K562 (cell line): ENCODE data around the gene SNX3.
"Not testable (repeated sequence)": the region's sequence is repeated elsewhere in the genome, so short reads cannot be mapped to it uniquely, and the experiment has no call there.

ENCODE experiments used
- ATF3 ChIP-seq, 2 experiments: fragments of 450-650 bp in 1 of 2; sonication (generic) in 1 of 2; formaldehyde crosslinking in 1 of 2; IDR thresholded peaks in 1 of 2; conservative IDR thresholded peaks in 1 of 2; 2 replicates each; pipeline versions ENCODE4 v1.6.1 to v1.8.1; 2016 to 2023; ENCODE audit warnings: mild to moderate bottlenecking in 2 of 2, moderate library complexity in 2 of 2, inconsistent platforms in 1 of 2, missing genetic modification reagents in 1 of 2
- C11orf30 ChIP-seq: fragments of 450-650 bp; IDR thresholded peaks from 2 replicates; pipeline ENCODE4 v1.6.1; 2016; ENCODE audit warnings: low read depth, mild to moderate bottlenecking
- CEBPB ChIP-seq: fragments of 450-650 bp; IDR thresholded peaks from 2 replicates; pipeline ENCODE4 v1.6.1; 2016; ENCODE audit warnings: missing genetic modification characterization, missing compliant biosample characterization
- CTCF ChIP-seq, 3 experiments: IDR thresholded peaks in 2 of 3; conservative IDR thresholded peaks in 1 of 3; 2 replicates each; pipeline ENCODE4 v1.5.1; 2011 to 2012; ENCODE audit warnings: low read length in 3 of 3, mild to moderate bottlenecking in 3 of 3, control low read depth in 2 of 3, improper control_type of control experiment in 1 of 3, inconsistent platforms in 1 of 3, low read depth in 1 of 3, mixed read lengths in 1 of 3, moderate library complexity in 1 of 3; ENCODE audit not compliant: insufficient read depth in 2 of 3
- HDAC8 ChIP-seq: fragments of 450-650 bp; IDR thresholded peaks from 2 replicates; pipeline ENCODE4 v1.6.1; 2016; ENCODE audit warnings: mild to moderate bottlenecking, missing genetic modification characterization, moderate library complexity, missing compliant biosample characterization
- POLR2A ChIP-seq: fragments of 450-650 bp; conservative IDR thresholded peaks from 2 replicates; pipeline ENCODE4 v1.6.1; 2016
- RERE ChIP-seq: sonication (generic); formaldehyde crosslinking; IDR thresholded peaks from 2 replicates; pipeline ENCODE4 v1.8.0; 2023; ENCODE audit warnings: missing genetic modification reagents, mild to moderate bottlenecking, borderline replicate concordance
- TCF15 ChIP-seq: fragments of 250-450 bp; sonication (Bioruptor Pico); IDR thresholded peaks from 2 replicates; pipeline ENCODE4 v1.8.0; 2022; ENCODE audit warnings: moderate library complexity, mild to moderate bottlenecking, inconsistent platforms
- ZNF12 ChIP-seq: sonication (generic); formaldehyde crosslinking; IDR thresholded peaks from 2 replicates; pipeline ENCODE4 v1.4.0; 2020; ENCODE audit warnings: mild to moderate bottlenecking, missing genetic modification reagents
- ZNF146 ChIP-seq: IDR thresholded peaks from one replicate; pipeline ENCODE4 v1.6.1; 2018; ENCODE audit warnings: missing compliant biosample characterization; ENCODE audit not compliant: unreplicated experiment
- ZNF23 ChIP-seq: fragments of 250-450 bp; sonication (Bioruptor Pico); IDR thresholded peaks from 2 replicates; pipeline ENCODE4 v1.4.0; 2020; ENCODE audit warnings: mild to moderate bottlenecking
- ZNF311 ChIP-seq: fragments of 250-450 bp; sonication (Bioruptor Pico); IDR thresholded peaks from 2 replicates; pipeline ENCODE4 v1.4.0; 2020; ENCODE audit warnings: mild to moderate bottlenecking, moderate library complexity

GRCh38 chr6:108245095-108245494 lies 15.7 kb downstream of the SNX3 start:
- not testable (repeated sequence) for TF ChIP-seq ZNF23 (CRISPR knock-in tag); TCF15 (CRISPR knock-in tag); ZNF12 (CRISPR knock-in tag); HDAC8 (tag); POLR2A; CEBPB (tag); CTCF (IDR thresholded peaks at IDR 0.05 in 2 of 3, conservative IDR thresholded peaks at IDR 0.05 in 1 of 3; ENCODE audit: insufficient read depth in 2 of 3, low read depth in 1 of 3, low read length in 3 of 3); RERE (CRISPR knock-in tag); ZNF311 (CRISPR knock-in tag); C11orf30; ATF3 (IDR thresholded peaks at IDR 0.05); ATF3 (CRISPR knock-in tag; conservative IDR thresholded peaks at IDR 0.05)
- TF ChIP-seq ZNF146, result peak; percentile 94
